Mesendoderm (in vitro differentiated cells): ENCODE results near the gene AGPS.
"Not testable (repeated sequence)": the region's sequence is repeated elsewhere in the genome, so short reads cannot be mapped to it uniquely, and the experiment has no call there.

Source experiments
- DNase-seq: peaks from one replicate; pipeline ENCODE4 v3.0.0; 2013
- H2AK5ac ChIP-seq: 2 replicates; pipeline ENCODE4 v1.6.1; 2013; ENCODE audit warnings: low read length, inconsistent platforms
- H2BK120ac ChIP-seq: 2 replicates; pipeline ENCODE4 v1.6.1; 2013; ENCODE audit warnings: low read depth, mild to moderate bottlenecking, low read length, moderate library complexity, mixed read lengths
- H2BK15ac ChIP-seq: replicated peaks from 2 replicates; pipeline ENCODE4 v1.6.1; 2013; ENCODE audit warnings: low read depth, mild to moderate bottlenecking, moderate library complexity
- H2BK5ac ChIP-seq: 2 replicates; pipeline ENCODE4 v1.6.1; 2013; ENCODE audit warnings: low read length, inconsistent platforms
- H3K18ac ChIP-seq: 2 replicates; pipeline ENCODE4 v1.6.1; 2013; ENCODE audit warnings: mild to moderate bottlenecking, low read length, mixed read lengths
- H3K23ac ChIP-seq: one replicate; pipeline ENCODE4 v1.6.1; 2013; ENCODE audit warnings: low read length
- H3K27ac ChIP-seq: 2 replicates; pipeline ENCODE4 v1.5.1; 2013; ENCODE audit warnings: low read depth, mild to moderate bottlenecking, inconsistent platforms, low read length, moderate library complexity
- H3K27me3 ChIP-seq: 2 replicates; pipeline ENCODE4 v1.6.1; 2013; ENCODE audit warnings: low read length, control low read depth, mild to moderate bottlenecking, inconsistent platforms; ENCODE audit not compliant: insufficient read depth, poor library complexity
- H3K36me3 ChIP-seq: 2 replicates; pipeline ENCODE4 v1.6.1; 2013; ENCODE audit warnings: low read length, inconsistent platforms; ENCODE audit not compliant: control insufficient read depth, insufficient read depth
- H3K4ac ChIP-seq: one replicate; pipeline ENCODE4 v1.6.1; 2013; ENCODE audit warnings: low read depth, mild to moderate bottlenecking, low read length, moderate library complexity
- H3K4me1 ChIP-seq: 2 replicates; pipeline ENCODE4 v1.6.1; 2013; ENCODE audit warnings: low read depth, low read length, inconsistent platforms; ENCODE audit not compliant: control insufficient read depth
- H3K4me2 ChIP-seq: 2 replicates; pipeline ENCODE4 v1.6.1; 2013; ENCODE audit warnings: low read length
- H3K4me3 ChIP-seq: 2 replicates; pipeline ENCODE4 v1.5.1; 2013; ENCODE audit warnings: mild to moderate bottlenecking, low read length
- H3K56ac ChIP-seq: one replicate; pipeline ENCODE4 v1.6.1; 2013; ENCODE audit warnings: low read length
- H3K79me1 ChIP-seq: 2 replicates; pipeline ENCODE4 v1.6.1; 2013; ENCODE audit warnings: low read length, inconsistent platforms
- H3K79me2 ChIP-seq: 2 replicates; pipeline ENCODE4 v1.6.1; 2013; ENCODE audit warnings: mild to moderate bottlenecking, low read length; ENCODE audit not compliant: control insufficient read depth, insufficient read depth
- H3K9ac ChIP-seq: 2 replicates; pipeline ENCODE4 v1.6.1; 2013; ENCODE audit warnings: low read length, inconsistent platforms
- H4K5ac ChIP-seq: one replicate; pipeline ENCODE4 v1.6.1; 2013; ENCODE audit warnings: low read length
- H4K8ac ChIP-seq: one replicate; pipeline ENCODE4 v1.6.1; 2013; ENCODE audit warnings: low read depth, mild to moderate bottlenecking, control low read depth, low read length, moderate library complexity
- WGBS: extraction: QIAGEN DNeasy Blood & Tissue Kit; methylation state at CpG from one replicate; pipeline ENCODE4 v1.1.7; 2013; ENCODE audit warnings: low lambda C conversion rate, missing lambda C conversion rate; ENCODE audit not compliant: insufficient coverage; ENCODE audit errors: extremely low coverage; 5-methylcytosine and 5-hydroxymethylcytosine counted together

Gene AGPS

DNA sequence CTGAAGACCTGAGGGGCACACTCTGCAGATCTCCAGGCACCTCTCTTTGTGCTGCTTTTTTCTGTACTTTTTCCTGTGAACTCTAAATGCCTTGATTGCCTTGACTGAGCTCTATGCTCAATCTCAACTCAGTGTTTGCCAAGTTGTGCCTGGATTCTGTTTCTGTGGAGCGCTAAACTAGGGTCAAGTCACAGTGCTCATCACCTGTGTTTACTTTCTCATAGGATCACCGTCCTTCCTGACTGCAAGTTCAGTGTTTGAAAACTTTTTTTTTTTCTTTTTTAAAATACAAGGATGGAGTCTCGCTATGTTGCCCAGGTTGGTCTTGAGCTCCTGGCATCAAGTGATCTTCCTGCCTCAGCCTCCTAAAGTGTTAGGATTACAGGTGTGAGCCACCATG, 62.6 kb downstream of the AGPS start:
- Histone ChIP-seq H3K27me3 (no peaks in the 10 kb centered on the region), H3K4me2 (no peak overlapping the region), H2BK120ac (no peak overlapping the region), H3K9ac (no peak overlapping the region), H3K79me1 (no peaks in the 10 kb centered on the region), H2BK5ac (no peak overlapping the region), H3K4me1 (no peaks in the 10 kb centered on the region), H3K56ac (no peak overlapping the region), H3K27ac (no peak overlapping the region), H3K18ac (no peak overlapping the region), H3K4ac (no peak overlapping the region), H2BK15ac (no peak overlapping the region), H3K36me3 (no peaks in the 10 kb centered on the region), H3K79me2 (no peaks in the 10 kb centered on the region), H3K23ac (no peak overlapping the region), H4K8ac (no peak overlapping the region), H3K4me3 (no peak overlapping the region), H2AK5ac (no peak overlapping the region), H4K5ac (no peak overlapping the region)
- no CpG with 5 or more reads among the region's 3 CpGs for WGBS
- no peak for DNase-seq

DNA sequence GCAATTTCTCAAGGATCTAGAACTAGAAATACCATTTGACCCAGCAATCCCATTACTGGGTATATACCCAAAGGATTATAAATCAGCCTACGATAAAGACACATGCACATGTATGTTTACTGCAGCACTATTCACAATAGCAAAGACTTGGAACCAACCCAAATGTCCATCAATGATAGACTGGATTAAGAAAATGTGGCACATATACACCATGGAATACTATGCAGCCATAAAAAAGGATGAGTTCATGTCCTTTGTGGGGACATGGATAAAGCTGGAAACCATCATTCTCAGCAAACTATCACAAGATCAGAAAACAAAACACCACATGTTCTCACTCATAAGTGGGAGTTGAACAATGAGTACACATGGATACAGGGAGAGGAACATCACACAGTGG, 67.2 kb downstream of the AGPS start:
- not testable (repeated sequence) for H3K9ac ChIP-seq

DNA sequence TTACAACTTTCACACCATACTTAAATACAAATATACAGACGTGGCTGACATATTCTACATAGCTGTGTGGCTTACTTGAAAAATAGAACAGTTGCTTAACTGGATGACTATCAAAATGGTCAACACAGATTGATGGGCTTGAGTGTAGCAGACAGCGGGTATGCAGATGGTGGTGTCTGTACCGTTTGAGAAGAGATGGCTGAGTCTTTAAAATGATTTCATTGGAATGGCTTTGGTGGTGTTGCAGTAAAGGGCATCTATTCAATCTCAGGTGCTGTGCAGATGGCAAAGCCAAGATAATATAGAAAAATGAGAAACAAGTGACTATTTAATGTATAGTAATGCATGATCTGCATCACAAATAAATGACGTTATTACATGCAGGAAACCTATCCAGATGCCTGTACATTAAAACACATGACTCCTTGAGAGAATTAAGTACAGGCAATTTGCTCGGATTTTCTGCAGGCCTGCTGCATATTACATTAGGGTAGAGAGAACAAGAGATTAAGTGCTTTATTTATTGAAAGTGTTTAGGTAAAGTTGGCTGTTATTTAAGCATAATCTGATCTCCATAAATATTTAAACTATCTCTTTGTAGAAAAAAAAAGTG, 68.5 kb downstream of the AGPS start:
- H2BK120ac ChIP-seq: no peak overlapping the region
- no peaks in the 10 kb centered on the region for H3K27me3 ChIP-seq
- no peak overlapping the region for H3K27ac ChIP-seq
- DNase-seq: no peak
- H3K4ac ChIP-seq: no peak overlapping the region
- no peak overlapping the region for H3K4me3 ChIP-seq
- H3K4me1 ChIP-seq: no peaks in the 10 kb centered on the region
- no peak overlapping the region for H3K23ac ChIP-seq
- no peaks in the 10 kb centered on the region for H3K79me1 ChIP-seq
- H3K9ac ChIP-seq: no peak overlapping the region
- no peak overlapping the region for H2AK5ac ChIP-seq
- H3K56ac ChIP-seq: no peak overlapping the region
- H2BK15ac ChIP-seq: no peak overlapping the region
- WGBS: no CpG with 5 or more reads among the region's 5 CpGs
- H2BK5ac ChIP-seq: no peak overlapping the region
- H3K18ac ChIP-seq: no peak overlapping the region
- no peak overlapping the region for H3K4me2 ChIP-seq
- H4K5ac ChIP-seq: no peak overlapping the region
- H3K79me2 ChIP-seq: no peaks in the 10 kb centered on the region
- no peak overlapping the region for H4K8ac ChIP-seq
- H3K36me3 ChIP-seq: no peaks in the 10 kb centered on the region

More for the DNA sequence above, 67.2 kb downstream of the AGPS start:
- H3K56ac ChIP-seq, H3K27ac ChIP-seq, H2BK15ac ChIP-seq, H3K4ac ChIP-seq, H2AK5ac ChIP-seq, H3K79me2 ChIP-seq, H3K23ac ChIP-seq, H3K4me3 ChIP-seq, H4K5ac ChIP-seq, H3K4me2 ChIP-seq, H4K8ac ChIP-seq, H3K18ac ChIP-seq, H3K4me1 ChIP-seq, H3K36me3 ChIP-seq, DNase-seq, H2BK120ac ChIP-seq, H2BK5ac ChIP-seq, H3K79me1 ChIP-seq, H3K27me3 ChIP-seq: not testable (repeated sequence)
- WGBS: no CpG with 5 or more reads among the region's 1 CpG

- no peaks in the 10 kb centered on the region for H3K27me3 ChIP-seq
- no peak overlapping the region for H3K18ac ChIP-seq
- DNase-seq: no peak
- H3K4me3 ChIP-seq: no peak overlapping the region
- no peaks in the 10 kb centered on the region for H3K79me1 ChIP-seq
- no peak overlapping the region for H2BK5ac ChIP-seq
- no peak overlapping the region for H2BK15ac ChIP-seq
- H3K4me1 ChIP-seq: no peaks in the 10 kb centered on the region
- H2BK120ac ChIP-seq: no peak overlapping the region
- H3K36me3 ChIP-seq: no peaks in the 10 kb centered on the region
- no CpG with 5 or more reads among the region's 3 CpGs for WGBS
- no peak overlapping the region for H3K27ac ChIP-seq
- H4K5ac ChIP-seq: no peak overlapping the region
- H3K4me2 ChIP-seq: no peak overlapping the region
- no peak overlapping the region for H3K56ac ChIP-seq
- H4K8ac ChIP-seq: no peak overlapping the region
- no peak overlapping the region for H2AK5ac ChIP-seq
- no peaks in the 10 kb centered on the region for H3K79me2 ChIP-seq
- H3K9ac ChIP-seq: no peak overlapping the region
- H3K4ac ChIP-seq: no peak overlapping the region
- no peak overlapping the region for H3K23ac ChIP-seq
Measured at GRCh38 chr2:177464549-177464948, 72.0 kb downstream of the AGPS start.

- Histone ChIP-seq H2BK15ac (no peak overlapping the region), H3K36me3 (no peaks in the 10 kb centered on the region), H3K4me1 (no peaks in the 10 kb centered on the region), H3K79me2 (no peaks in the 10 kb centered on the region), H3K4me2 (no peak overlapping the region), H3K27me3 (no peaks in the 10 kb centered on the region), H4K8ac (no peak overlapping the region), H2AK5ac (no peak overlapping the region), H3K9ac (no peak overlapping the region), H3K4ac (no peak overlapping the region), H3K56ac (no peak overlapping the region), H2BK120ac (no peak overlapping the region), H2BK5ac (no peak overlapping the region), H3K4me3 (no peak overlapping the region), H3K79me1 (no peaks in the 10 kb centered on the region), H3K18ac (no peak overlapping the region), H3K27ac (no peak overlapping the region), H3K23ac (no peak overlapping the region), H4K5ac (no peak overlapping the region)
- DNase-seq: no peak
- WGBS: no CpG with 5 or more reads among the region's 14 CpGs
Measured at GRCh38 chr2:177465400-177466138, 73.0 kb downstream of the AGPS start.
